Right lung (tissue), 5 donors: Measurements from ENCODE around the gene DGKB. TPM values are rescaled to one million over a fixed set of nuclear protein-coding genes. Genes with fewer than 3 reads are reported as not detected.

Experiments
- DNase-seq, 2 donors: peaks; one replicate each; pipeline ENCODE4 v3.0.0-alpha.2; 2013
- polyA plus RNA-seq, 5 donors: library from polyadenylated mRNA; unstranded; fragments of 120-200 nt; gene quantifications; one replicate each; pipeline versions ENCODE4 v1.2.1 to v1.2.3, GENCODE V29; 2013; ENCODE audit warnings: inconsistent platforms in 1 of 5, low replicate concordance in 1 of 5; ENCODE audit not compliant: insufficient read length in 5 of 5, insufficient read depth in 1 of 5

The DGKB gene
- polyA plus RNA-seq, 5 donors: 0.19 to 0.26 (median 0.25) TPM

- DNase-seq: no peak
These were observed 777.8 kb downstream of the DGKB start for GRCh38 chr7:14124716-14125115.

DNA sequence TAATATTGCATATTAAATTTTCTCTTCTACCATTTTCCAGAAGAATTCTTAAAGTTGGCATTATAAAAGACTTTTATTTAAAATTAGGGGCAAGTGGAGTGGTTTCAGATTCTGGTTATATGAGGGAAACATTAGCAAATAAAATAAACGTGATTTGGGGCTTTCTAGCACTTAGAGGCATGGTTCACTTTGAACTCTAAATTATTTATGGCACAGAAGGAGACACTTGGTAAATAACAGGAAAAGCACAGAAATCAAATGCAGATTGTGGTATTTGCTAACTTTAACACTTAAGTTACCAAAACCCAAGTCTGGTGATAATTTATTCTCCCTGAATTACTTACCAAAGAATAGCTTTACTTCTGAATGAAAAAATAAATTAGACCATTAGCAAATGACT is 778.6 kb downstream of the DGKB start:
- no peak for DNase-seq

GRCh38 chr7:14115701-14116100 is 786.9 kb downstream of the DGKB start:
- no peak for DNase-seq

- peak in 1 of 2 donors; percentile 16 for DNase-seq
These were observed 797.7 kb downstream of the DGKB start for GRCh38 chr7:14104861-14105260.

DNA sequence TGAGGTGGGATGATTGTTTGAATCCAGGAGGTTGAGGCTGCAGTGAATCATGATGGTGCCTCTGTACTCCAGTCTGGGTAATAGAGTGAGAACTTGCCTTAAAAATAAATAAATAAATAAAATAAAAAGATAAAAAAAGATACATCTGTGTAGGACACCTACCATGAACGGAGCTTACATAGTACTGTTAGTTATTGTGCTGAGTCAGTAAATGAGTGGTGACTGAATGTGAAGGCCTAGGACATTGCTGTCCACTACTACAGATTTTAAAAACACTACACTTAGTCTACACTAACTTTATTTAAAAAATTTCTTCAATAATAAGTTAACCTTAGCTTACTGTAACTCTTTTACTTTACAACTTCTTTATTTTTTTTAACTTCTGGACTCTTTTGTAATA is 806.4 kb downstream of the DGKB start:
- DNase-seq: no peak

DNA sequence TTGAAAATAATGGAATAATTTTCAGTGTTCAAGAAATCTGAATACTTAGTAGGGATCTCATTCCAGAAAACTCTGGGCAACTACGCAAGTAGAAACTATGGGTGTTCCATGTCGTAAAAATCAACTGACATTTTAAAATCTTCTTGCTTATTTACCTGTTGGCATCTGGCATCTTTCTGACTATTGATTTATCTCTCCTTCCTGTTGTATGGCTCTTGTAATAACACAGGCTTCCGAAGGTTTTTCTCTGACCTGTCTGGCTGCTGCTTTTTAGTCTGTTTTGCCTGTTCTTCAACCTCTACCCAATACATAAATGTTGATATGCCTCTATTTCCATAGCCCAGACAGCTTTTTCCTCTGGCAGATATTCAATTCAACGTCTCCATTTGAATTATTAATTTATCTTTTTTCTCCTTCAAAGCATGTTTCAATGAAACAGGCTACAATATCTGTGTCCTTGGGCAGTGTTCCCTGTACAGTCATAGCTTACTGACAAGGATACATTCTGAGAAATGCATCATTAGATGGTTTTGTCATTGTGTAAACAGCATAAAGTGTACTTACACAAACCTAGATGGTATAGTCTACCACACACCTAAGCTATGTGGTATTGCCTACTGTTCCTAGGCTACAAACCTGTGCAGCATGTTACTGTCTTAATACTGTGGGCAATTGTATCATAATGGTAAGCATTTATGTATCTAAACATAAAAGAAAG is 807.2 kb downstream of the DGKB start:
- no peak for DNase-seq
